GM23248 (cell line): ENCODE data around the gene FALEC.

Source experiments
- EZH2 ChIP-seq: fragments of 200-600 bp; sonication (generic); IDR thresholded peaks from 2 replicates; pipeline ENCODE4 v1.6.1; 2018; ENCODE audit warnings: antibody characterized with exemption, mild to moderate bottlenecking; ENCODE audit not compliant: insufficient read depth, poor library complexity, severe bottlenecking
- EZH2phosphoT487 ChIP-seq: fragments of 200-600 bp; sonication (generic); IDR thresholded peaks from 2 replicates; pipeline ENCODE4 v1.6.1; 2018; ENCODE audit warnings: antibody characterized with exemption, moderate library complexity, mild to moderate bottlenecking, low read depth; ENCODE audit not compliant: insufficient read depth

GRCh38 chr1:150474869-150475268 is 40.7 kb upstream of the FALEC start:
- TF ChIP-seq EZH2phosphoT487: no peak
- TF ChIP-seq EZH2: no peak
